PFSK-1 (cell line): ENCODE data around the gene YAE1.

Experiments used
- FOXP2 ChIP-seq: optimal IDR thresholded peaks from 2 replicates; pipeline ENCODE3; 2011; ENCODE audit warnings: borderline replicate concordance, control low read depth, inconsistent platforms; ENCODE audit not compliant: insufficient read depth; ENCODE audit errors: extremely low read length, extremely low read depth
- POLR2AphosphoS5 ChIP-seq: IDR thresholded peaks from 2 replicates; pipeline ENCODE4 v1.6.1; 2012; ENCODE audit warnings: low read depth, mild to moderate bottlenecking, control low read depth, low read length, moderate library complexity
- REST ChIP-seq, 2 experiments: IDR thresholded peaks; 2 replicates each; pipeline versions ENCODE4 v1.6.1 to v1.8.0; 2011 to 2012; ENCODE audit warnings: low read depth in 2 of 2, low read length in 2 of 2, control low read depth in 1 of 2, inconsistent platforms in 1 of 2, mild to moderate bottlenecking in 1 of 2, moderate library complexity in 1 of 2; ENCODE audit not compliant: insufficient read depth in 1 of 2
- SIN3A ChIP-seq: IDR thresholded peaks from 2 replicates; pipeline ENCODE4 v1.6.1; 2012; ENCODE audit warnings: mild to moderate bottlenecking, low read length, moderate library complexity, borderline replicate concordance; ENCODE audit not compliant: insufficient read depth
- TAF1 ChIP-seq: IDR thresholded peaks from 2 replicates; pipeline ENCODE4 v1.6.1; 2012; ENCODE audit warnings: low read length, control low read depth, borderline replicate concordance; ENCODE audit not compliant: insufficient read depth

YAE1 gene

GRCh38 chr7:39531818-39532217, 34.4 kb upstream of the YAE1 start:
- TF ChIP-seq FOXP2, result no peak
- TF ChIP-seq REST (IDR thresholded peaks at IDR 0.05; ENCODE audit: insufficient read depth in 1 of 2, low read depth in 2 of 2, low read length in 2 of 2), result no peak
- no peak for TF ChIP-seq SIN3A
- TF ChIP-seq TAF1, result no peak
- no peak for TF ChIP-seq POLR2AphosphoS5

- TF ChIP-seq TAF1 (no peak), FOXP2 (no peak), REST (IDR thresholded peaks at IDR 0.05; ENCODE audit: insufficient read depth in 1 of 2, low read depth in 2 of 2, low read length in 2 of 2) (no peak), SIN3A (no peak), POLR2AphosphoS5 (no peak)
These were observed 33.4 kb upstream of the YAE1 start for GRCh38 chr7:39532832-39533231.

- no peak for TF ChIP-seq FOXP2
- TF ChIP-seq TAF1, result no peak
- no peak for TF ChIP-seq SIN3A
- no peak for TF ChIP-seq REST (IDR thresholded peaks at IDR 0.05; ENCODE audit: insufficient read depth in 1 of 2, low read depth in 2 of 2, low read length in 2 of 2)
- TF ChIP-seq POLR2AphosphoS5, result no peak
These were observed 31.6 kb upstream of the YAE1 start for GRCh38 chr7:39534599-39534998.

- TF ChIP-seq SIN3A (no peak), POLR2AphosphoS5 (no peak), TAF1 (no peak), FOXP2 (no peak), REST (IDR thresholded peaks at IDR 0.05; ENCODE audit: insufficient read depth in 1 of 2, low read depth in 2 of 2, low read length in 2 of 2) (no peak)
These were observed 31.1 kb upstream of the YAE1 start for GRCh38 chr7:39535064-39535463.

- TF ChIP-seq POLR2AphosphoS5, result no peak
- no peak for TF ChIP-seq REST (IDR thresholded peaks at IDR 0.05; ENCODE audit: insufficient read depth in 1 of 2, low read depth in 2 of 2, low read length in 2 of 2)
- no peak for TF ChIP-seq TAF1
- TF ChIP-seq FOXP2, result no peak
- no peak for TF ChIP-seq SIN3A
These were observed 30.5 kb upstream of the YAE1 start for GRCh38 chr7:39535720-39536119.
